HT1080 (cell line): ENCODE data around the gene ADAP1. TPM values are rescaled to one million over a fixed set of nuclear protein-coding genes. Genes with fewer than 3 reads are reported as not detected.
"Not testable (repeated sequence)": the region's sequence is repeated elsewhere in the genome, so short reads cannot be mapped to it uniquely, and the experiment has no call there.

Experiments used
- DNase-seq: peaks from one replicate; pipeline ENCODE4 v3.0.0-alpha.2; 2015; ENCODE audit warnings: low read depth
- total RNA-seq: library from RNA; depleted of rRNA; stranded (reverse); fragments of >200 nt; shearing (Covaris generic); gene quantifications from 2 replicates; pipeline ENCODE4 v1.2.3, GENCODE V29; 2014

ADAP1 gene
- total RNA-seq, 1 experiment from 2014 or later = 1.6 TPM

DNA sequence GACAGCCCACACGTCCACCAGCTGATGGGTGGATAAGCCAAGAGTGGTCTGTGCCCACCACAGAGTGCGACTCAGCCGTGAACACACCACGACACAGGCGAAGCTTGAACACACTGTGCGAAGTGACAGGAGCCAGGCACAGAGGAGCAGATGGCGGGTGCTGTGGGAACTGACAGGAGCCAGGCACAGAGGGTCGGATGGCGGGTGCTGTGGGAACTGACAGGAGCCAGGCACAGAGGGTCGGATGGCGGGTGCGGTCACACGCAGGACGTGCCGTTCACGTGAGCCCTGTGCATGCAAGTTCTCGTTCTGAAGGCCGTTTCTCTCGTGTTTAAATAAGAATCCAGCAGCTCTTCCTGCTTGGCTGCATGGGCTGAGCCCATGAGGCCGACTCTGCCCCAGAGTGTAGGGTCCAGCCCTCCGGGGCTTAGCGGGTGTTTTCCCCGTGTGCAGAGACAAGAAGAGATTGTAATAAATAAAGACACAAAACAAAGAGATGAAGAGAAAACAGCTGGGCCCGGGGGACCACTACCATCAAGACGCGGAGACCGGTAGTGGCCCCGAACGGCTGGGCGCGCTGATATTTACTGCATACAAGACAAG, 5.9 kb upstream of the ADAP1 start:
- no peak for DNase-seq

DNA sequence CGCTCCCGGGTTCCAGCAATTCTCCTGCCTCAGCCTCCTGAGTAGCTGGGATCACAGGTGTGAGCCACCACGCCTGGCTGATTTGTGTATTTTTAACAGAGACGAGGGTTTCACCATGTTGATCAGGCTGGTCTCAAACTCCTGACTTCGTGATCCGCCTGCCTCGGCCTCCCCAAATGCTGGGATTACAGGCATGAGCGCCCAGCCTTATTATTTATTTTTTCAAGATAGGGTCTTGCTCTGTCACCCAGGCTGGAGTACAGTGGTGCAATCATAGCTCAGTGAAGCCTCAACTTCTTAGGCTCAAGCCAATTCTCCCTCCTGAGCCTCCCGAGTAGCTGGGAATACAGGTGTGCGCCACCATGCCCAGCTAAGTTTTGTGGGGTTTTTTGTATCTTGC, 5.3 kb upstream of the ADAP1 start:
- not testable (repeated sequence) for DNase-seq

DNA sequence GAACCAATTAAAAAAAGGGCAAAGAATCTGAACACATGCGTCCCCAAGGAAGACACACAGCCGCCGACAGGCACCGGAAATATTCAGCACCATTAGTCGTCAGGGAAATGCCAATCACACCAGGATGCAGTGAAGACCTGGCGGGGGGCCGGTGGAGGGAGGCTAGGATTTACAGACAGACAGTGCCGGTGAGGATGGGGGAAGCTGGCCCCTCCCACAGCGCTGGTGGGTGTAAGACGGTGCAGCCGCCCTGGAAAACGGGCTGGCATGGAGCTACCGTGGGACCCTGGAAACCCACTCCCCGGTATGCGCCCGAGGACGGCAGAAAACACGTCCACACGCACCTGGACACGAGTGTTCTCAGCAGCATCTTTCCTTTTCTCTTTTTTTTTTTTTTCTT, 4.8 kb upstream of the ADAP1 start:
- no peak for DNase-seq

DNA sequence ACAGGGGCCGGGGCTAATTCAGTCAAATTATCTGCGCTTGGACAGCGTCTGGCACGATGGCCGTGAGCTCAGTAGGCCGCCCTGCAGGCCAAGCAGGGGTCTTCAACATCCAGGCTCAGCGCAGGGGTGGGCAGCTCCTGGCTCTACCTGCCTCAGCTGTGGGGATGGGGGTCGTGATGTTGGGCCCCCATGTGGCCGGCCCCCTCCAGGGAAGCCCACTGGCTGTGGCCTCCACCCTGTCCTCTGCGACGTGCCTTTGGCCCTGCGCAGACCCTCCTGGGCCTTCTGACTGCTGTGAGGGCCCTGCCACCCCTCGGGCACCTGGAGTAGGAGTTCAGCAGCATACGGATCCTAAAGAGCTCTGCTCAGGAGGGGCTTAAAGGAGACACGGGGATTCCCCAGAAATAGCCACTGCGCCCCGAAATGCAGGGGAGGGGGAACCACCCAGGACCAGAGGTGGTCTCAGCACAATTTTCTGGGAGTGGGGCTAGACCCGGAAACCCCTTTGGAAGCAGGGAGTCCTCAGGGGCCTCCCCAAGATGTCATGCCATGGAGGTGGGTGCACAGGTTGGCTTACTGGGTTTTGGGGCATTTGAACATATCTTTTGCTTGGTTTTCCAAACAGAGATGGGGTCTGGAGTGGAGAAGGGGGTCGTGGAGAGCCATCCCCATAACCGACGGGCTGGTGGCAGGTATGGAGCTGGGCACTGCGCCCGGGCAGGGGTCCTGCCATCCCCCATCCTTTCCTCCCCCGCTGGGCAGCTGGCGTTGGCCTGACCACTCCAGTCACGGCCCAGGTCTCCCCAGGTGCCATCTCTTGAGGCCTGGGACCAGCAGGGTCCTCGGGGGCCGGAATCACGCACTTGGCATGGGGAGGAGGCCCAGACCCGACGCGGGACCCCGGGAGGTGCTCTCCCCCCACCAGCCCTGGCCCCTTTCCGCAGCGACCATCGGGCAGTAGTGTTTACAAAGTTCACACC, 4.0 kb upstream of the ADAP1 start:
- no peak for DNase-seq

DNA sequence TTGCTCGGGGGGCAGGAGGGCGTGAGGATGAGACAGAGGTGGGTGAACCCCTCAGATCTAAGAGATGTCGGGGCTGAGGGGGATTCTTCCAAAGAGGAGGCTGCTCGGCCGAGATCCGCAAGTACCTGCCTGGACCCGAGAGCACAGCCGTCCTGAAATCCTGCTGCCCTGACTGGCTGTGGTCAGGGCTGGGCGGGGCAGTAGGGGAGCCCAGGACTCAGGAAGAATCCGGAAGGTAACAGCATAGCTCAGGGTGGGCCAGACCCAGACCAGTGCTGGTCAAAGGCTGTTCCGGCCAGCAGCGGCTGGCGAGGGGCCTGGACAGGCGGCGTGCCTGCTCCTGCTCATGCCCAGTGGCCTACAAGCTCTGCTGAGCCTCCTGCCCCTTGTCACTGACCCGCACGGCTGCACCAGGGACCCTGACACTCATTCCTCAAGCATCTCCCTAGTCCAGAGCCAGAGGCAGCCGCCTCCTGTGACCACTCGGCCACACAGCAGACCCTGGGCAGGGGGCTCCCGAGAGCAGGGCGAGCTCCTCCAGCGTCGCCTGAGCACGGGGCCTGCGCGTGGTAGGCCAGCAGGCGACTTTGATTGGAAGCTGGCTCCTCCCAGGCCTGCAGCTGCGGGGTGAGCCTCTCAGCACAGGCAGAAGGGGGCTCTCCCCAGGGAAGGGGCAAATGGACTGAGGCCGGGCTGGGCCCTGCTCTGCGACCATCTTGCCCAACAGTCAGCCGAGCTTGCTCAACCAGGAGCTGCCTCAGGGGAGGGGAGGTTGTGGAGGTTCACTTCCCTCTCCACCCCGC, 3.1 kb upstream of the ADAP1 start:
- no peak for DNase-seq

DNA sequence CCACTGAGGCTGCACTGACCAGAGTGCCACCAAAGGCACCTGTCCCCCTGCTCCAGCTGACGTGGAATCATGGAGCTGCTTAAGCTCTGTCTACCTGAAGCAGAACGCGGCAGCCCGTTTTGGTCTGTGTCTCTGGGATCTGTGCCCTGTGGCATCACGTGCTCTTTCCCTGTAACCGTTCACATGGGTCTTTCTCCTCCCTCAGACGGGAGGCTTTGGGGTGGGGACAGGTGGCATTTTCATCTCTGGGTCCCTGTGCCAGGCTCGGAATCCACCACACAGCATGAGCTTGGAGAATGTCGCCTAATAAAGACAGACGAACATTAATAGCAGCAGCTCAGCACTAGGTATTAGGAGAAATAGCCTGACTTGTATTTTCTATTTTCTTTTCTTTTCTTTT, 1.6 kb upstream of the ADAP1 start:
- DNase-seq = no peak

DNA sequence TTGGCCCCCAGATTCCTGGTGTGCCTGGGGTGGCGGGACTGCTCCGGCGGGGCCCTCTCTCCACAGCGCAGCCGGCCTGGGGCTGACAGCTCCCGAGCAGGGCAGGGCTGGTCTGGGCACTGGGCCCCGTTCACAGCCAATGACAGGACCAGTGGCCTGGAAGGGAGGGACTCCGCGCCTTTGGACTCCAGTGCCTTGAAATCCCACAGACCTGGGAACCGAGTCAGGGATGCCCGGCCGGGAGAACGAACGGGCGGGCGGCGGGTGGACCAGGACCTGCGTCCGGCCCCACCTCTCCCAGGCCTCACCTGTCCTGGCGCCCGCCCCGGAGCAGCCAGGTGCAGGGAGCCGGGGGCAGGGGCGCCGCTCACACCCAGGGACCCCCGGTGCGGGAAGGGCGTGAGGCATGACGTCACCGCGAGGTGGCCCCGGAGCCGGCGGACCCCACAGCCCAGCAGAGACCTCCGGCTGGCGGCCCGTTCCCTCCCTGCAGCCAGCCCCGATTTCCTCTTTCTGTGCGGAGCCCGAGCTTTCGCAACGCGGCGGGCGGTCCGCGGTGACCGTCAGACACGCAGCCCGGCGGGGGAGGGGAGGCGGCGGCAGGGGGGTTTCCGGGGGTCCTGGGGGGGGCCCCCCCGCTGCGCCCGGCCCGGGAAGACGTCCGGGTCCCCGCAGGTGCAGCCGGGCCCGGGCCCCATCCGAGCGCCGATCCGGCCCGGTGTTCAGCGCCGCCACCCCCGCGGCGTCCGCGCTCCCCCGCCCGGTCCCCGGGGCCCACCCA, 743 bp downstream of the ADAP1 start:
- no peak for DNase-seq

DNA sequence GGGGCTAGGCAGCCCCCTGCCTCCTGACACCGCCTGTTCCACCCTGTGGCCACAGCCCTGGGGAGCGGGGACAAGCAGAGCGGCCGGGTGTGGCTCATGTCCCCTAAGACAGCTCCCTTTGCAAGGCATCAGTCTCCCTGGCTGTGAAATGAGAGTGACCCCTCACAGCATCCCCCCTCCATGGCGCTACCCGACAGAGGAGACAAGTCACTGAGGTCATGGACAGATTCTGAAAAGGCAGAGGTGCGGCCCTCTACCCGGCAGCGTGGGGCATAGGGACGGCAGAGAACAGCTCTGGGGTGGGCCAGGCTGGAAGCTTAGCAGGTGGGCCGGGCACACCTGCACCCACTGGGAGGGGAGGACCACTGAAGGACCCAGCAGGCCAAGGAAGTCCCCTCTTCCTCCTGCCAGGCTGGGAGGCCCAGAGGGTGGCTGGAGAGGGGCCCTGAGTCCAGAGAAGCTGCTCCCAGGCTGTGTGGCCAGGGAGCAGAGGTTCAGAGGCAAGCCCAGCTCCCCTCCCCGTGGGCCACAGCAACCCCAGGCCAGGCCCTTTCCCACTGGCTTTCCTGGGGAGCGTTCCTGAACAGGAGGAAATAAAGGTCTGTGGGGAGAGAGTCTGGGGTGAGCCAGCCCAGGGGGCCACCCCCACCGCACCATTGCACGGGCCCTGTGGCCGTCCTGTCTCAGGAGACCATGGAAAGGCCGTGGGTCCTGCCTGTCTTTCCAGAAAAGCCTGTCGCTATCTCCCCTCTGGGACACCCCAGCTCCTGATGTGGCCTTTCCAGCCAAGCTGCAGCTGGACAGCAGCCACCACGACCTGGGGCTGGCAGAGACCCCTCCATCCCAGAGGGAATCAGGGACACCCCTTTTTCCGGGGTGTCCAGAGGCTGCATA, 1.7 kb downstream of the ADAP1 start:
- no peak for DNase-seq

DNA sequence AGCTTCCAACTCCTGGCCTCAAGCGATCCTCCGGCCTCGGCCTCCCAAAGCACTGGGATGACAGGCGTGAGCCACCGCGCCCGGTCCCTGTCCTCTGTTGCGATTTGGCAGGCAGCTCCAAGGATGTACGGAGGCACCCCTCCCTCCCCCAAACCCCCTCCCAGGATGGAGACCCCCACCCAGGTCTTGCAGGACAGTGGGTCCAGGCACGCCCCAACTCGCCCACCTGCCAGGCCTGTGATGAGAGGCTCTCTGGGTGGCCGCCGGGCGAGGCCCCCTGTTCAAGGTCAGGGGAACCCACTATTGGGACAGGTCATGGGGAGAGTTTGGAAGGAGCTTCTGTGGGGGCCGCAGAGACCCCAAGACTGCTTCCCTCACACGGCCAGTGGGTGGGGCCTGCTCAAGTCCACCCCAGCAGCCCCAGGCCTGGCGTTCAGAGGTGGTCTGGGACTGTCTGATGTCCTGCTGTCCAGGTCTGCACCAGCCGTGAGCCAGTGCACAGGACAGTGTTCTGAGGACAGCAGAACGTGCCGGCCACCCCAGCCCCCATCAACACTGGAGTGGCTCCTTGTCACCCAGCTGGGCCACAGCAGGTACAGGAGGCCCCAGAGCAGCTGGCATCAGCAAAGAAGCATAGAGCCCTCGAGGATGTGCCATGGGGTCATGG, 2.5 kb downstream of the ADAP1 start:
- DNase-seq = no peak

DNA sequence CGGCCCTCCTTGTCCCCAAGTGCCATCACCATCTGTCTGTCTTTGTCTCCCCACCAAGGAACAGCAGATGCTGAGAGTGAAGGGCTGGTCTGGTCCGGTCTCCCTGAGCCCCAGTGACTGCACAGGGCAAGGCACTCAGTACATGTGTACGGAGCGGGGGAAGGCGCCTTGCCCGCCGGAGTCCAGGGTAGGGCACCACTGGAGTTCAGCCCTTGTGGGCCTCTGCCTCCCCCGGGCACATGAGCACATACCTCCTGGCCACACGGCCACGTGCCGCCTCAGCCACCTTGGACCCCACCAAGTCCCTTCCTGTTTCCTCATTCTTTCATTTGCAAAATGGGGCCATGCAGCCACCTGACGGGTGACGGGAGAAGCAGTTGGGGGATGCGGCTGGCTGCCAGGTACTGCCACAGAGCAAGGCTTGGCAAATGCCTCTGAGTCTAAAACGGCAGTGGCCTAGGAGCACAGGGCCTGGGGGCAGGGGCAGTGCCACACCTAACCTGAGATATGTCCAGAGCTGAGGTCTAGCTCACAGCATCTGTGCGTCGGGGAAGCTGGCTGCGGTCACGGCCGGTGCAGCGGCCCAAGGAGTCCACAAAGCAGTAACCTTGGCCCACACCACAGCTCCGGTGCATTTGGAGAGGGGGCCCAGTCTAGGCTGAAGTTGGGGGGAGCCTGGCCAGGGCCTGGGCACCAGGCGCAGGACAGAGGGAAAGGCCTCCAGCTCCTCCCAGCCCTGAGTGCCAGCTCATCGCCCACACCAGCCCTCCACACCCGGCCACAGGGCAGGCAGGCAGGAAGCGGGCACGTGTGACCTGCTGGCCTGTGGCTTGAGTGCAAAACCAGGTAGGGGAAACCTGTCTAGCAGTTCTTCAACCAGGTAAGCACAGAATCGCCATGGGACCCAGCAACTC, 5.2 kb downstream of the ADAP1 start:
- no peak for DNase-seq

DNA sequence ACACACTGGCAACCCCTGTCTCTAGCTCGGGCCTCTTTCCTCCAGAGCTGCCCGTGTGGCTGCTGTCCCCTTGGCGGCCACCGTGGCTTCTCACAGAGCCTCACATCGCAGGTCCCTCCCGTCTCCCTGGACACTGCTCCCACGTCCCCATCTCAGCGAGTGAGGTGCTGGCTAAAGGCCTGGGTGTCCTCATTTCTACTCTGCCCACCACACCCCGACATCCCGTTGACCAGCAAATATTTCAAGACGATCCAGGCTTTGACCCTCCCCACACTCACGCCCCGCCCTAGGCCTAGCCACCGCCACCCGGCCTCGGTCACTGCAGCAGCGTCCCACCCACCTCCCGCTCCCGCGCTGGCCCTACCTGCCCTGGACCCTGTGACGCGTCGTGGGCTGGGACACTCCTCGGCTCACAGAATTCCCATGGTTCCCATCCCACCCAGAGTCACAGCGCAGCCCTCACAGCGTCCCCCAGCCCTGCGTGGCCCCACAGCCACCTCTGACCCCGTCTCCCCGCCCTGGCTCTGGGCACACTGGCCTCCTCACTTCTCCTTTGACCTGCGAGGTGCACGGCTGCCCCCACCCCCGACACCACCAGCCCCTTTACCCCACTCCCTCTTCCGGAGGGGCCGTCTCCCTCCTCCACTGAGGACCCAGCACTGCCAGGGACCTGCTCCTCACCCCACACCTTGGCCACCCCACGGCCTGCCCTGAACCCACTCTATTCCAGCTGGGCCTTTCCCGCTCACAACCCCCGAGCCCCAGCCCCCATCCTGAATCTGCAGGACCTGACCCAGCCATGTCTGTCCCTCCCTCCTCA, 6.9 kb downstream of the ADAP1 start:
- DNase-seq = no peak

DNA sequence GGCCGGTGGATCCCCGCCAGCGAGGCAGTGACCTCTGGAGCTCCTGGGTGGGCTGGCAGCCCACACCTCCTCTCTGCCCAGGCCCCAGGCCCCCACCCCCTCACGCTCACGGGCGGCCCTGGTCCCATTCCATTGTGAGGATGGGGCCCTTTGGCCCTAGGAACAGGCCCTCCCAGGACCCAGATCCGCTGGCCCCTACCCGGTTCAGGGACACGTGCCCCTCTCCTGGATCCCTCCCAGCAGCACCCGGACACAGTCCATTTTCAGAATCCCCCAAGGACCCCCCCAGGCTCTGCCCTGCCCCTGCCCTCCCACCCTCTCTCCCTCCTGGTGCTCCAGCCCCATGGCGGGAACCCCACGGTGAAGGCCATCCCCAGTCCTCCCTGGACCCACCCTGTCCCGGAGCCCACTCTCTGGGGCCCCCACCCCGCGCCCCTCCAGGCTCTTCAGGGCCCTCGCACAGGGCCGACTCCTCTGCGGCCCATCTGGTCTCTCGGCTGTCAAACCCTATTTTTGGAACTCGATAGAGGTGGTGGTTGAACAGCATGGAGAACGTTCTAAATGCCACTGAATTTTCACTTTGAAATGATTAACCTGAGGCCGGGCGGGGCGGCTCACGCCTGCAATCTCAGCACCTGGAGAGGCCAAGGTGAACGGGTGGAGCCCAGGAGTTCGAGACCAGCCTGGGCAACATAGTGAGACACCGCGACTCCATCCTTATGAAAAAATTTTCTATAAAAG, 8.1 kb downstream of the ADAP1 start:
- no peak for DNase-seq

DNA sequence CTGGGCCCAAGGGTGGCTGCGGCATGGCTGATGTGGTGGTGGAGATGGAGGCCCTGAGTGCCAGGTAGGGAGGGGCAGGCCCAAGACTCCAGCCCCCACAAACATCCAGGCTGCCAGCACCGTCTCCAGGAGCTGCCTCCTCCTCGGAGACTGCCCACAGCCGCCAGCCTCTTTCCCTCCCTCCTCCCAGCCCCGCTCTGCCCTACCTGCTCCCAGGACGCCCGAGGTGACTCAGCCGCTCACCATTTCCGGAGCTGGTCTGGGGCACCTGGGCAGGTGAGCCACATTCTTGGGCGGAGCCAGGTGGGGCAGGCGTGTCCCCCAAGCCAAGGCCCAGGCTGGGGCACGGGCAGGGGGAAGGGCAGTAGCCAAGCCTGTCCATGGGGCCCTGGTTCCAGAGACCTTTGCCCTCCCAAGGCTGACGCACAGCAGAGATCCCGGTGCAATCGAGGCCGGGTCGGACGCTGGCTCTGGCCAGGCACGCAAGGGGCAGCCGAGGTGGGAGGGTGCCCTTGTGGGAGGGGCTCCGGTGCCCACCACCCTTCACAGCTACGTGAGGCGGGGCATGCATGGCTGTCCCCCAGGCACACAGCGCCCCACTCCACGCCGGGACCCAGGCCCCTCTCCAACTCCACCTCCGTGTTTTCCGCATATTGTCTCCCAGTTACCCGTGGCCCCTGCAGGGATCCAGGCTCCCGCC, 8.8 kb downstream of the ADAP1 start:
- no peak for DNase-seq

DNA sequence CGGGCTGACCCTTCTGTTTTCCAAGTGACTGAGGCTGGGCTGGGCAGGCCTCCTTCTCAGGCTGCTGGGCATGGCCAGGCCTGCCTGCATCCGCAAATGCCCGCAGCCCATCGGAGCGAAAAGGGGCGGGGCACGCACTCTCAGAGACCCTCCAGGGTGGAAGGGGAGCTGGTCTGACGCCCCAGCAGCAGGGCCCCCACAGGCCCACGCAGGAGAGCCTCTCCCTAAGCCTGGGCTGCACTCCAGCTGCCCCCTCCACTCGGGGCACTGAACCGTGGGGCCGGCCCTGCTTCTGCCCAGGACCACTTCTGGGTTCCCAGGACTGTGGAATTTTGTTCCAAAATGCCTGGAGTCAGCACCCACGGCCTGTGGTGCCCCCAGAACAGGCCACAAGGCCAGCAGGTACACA, 9.3 kb downstream of the ADAP1 start:
- no peak for DNase-seq

DNA sequence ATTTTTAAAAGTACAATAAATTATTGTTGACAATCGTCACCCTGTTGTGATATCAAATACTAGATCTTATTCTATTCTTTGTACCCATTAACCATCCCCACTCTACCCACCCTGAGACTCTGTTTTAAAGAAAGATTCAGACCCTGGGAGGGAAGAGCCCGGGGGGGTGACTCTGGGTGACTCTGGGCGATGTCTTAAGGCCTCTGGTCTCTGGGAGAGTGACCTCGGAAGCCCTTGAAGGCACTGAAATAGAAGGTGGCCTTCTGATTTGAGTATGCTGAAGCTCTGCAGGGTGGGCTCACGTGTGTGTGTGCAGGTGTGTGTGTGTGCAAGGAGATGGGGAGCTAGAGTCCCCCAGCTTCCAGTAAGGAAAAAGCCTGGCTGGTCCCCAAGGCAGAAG, 9.7 kb downstream of the ADAP1 start:
- DNase-seq = no peak

DNA sequence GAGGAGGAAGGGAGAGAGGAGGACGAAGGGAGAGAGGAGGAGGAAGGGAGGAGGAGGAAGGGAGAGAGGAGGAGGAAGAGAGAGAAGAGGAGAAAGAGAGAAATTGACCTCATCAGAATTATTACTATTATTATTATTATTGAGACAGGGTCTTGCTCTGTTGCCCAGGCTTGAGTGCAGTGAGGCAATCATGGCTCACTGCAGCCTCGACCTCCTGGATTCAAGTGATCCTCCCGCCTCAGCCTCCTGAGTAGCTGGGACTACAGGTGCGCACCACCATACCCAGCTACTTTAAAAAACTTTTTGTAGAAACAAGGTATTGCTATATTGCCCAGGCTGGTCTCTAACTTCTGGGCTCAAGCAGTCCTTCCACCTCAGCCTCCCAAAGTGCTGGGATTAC, 10.7 kb downstream of the ADAP1 start:
- DNase-seq = not testable (repeated sequence)
